Measurements from ENCODE around the gene F2.

F2 gene

GRCh38 chr11:46695345-46696211 is 23.4 kb upstream of the F2 start:
- H3K27ac ChIP-seq (ENCODE audit: low read depth, low read length), result no peak overlapping the region
- no peaks in the 10 kb centered on the region for H3K9me3 ChIP-seq (ENCODE audit: control insufficient read depth, insufficient read depth, low read length)
- H3F3A ChIP-seq (ENCODE audit: control insufficient read depth, insufficient read depth), result no peaks in the 10 kb centered on the region
- peaks cover 25% of the 10 kb centered on the region for H3K79me2 ChIP-seq (ENCODE audit: control insufficient read depth, low read length)
- H3K4me2 ChIP-seq (ENCODE audit: low read length), result no peak overlapping the region
- H3K4me3 ChIP-seq (ENCODE audit: low read length), result no peak overlapping the region
- no peaks in the 10 kb centered on the region for H3K9me2 ChIP-seq (replicated peaks; ENCODE audit: control insufficient read depth, low read length)
- no peaks in the 10 kb centered on the region for H3K27me3 ChIP-seq (ENCODE audit: control insufficient read depth, low read length)
- TF ChIP-seq EZH2phosphoT487 (IDR thresholded peaks at IDR 0.05; ENCODE audit: borderline replicate concordance, low read length), result no peak
- no peaks in the 10 kb centered on the region; the same call in 1 of the 2 replicates for H4K20me1 ChIP-seq (ENCODE audit: control insufficient read depth, insufficient read depth, low read depth, low read length)
- H3K4me1 ChIP-seq (ENCODE audit: control insufficient read depth, low read length), result peaks cover 13% of the 10 kb centered on the region
- peaks cover 23% of the 10 kb centered on the region for H3K36me3 ChIP-seq (ENCODE audit: control insufficient read depth, low read length)

- peaks cover 23% of the 10 kb centered on the region for H3K36me3 ChIP-seq (ENCODE audit: control insufficient read depth, low read length)
- H3K9me3 ChIP-seq (ENCODE audit: control insufficient read depth, insufficient read depth, low read length), result no peaks in the 10 kb centered on the region
- no peaks in the 10 kb centered on the region; the same call in 1 of the 2 replicates for H4K20me1 ChIP-seq (ENCODE audit: control insufficient read depth, insufficient read depth, low read depth, low read length)
- no peaks in the 10 kb centered on the region for H3K27me3 ChIP-seq (ENCODE audit: control insufficient read depth, low read length)
- no peaks in the 10 kb centered on the region for H3F3A ChIP-seq (ENCODE audit: control insufficient read depth, insufficient read depth)
- TF ChIP-seq CTCF (IDR thresholded peaks at IDR 0.05; ENCODE audit: low read depth, low read length, poor library complexity, severe bottlenecking), result no peak
- TF ChIP-seq EZH2phosphoT487 (IDR thresholded peaks at IDR 0.05; ENCODE audit: borderline replicate concordance, low read length), result no peak
- peaks cover 13% of the 10 kb centered on the region for H3K4me1 ChIP-seq (ENCODE audit: control insufficient read depth, low read length)
- H3K4me2 ChIP-seq (ENCODE audit: low read length), result no peak overlapping the region
- peaks cover 31% of the 10 kb centered on the region for H3K79me2 ChIP-seq (ENCODE audit: control insufficient read depth, low read length)
- H3K27ac ChIP-seq (ENCODE audit: low read depth, low read length), result no peak overlapping the region
- H3K4me3 ChIP-seq (ENCODE audit: low read length), result no peak overlapping the region
- H3K9me2 ChIP-seq (replicated peaks; ENCODE audit: control insufficient read depth, low read length), result no peaks in the 10 kb centered on the region
Observed at GRCh38 chr11:46696212-46696558, 22.8 kb upstream of the F2 start.

- H3K27me3 ChIP-seq (ENCODE audit: control insufficient read depth, low read length), result no peaks in the 10 kb centered on the region
- H3K36me3 ChIP-seq (ENCODE audit: control insufficient read depth, low read length), result peaks cover 24% of the 10 kb centered on the region
- peaks cover 20% of the 10 kb centered on the region for H3K4me1 ChIP-seq (ENCODE audit: control insufficient read depth, low read length)
- no peaks in the 10 kb centered on the region for H3K9me2 ChIP-seq (replicated peaks; ENCODE audit: control insufficient read depth, low read length)
- no peak overlapping the region for H3K27ac ChIP-seq (ENCODE audit: low read depth, low read length)
- no peaks in the 10 kb centered on the region for H3F3A ChIP-seq (ENCODE audit: control insufficient read depth, insufficient read depth)
- H4K20me1 ChIP-seq (ENCODE audit: control insufficient read depth, insufficient read depth, low read depth, low read length), result no peaks in the 10 kb centered on the region; the same call in 1 of the 2 replicates
- H3K4me3 ChIP-seq (ENCODE audit: low read length), result no peak overlapping the region
- no peaks in the 10 kb centered on the region for H3K9me3 ChIP-seq (ENCODE audit: control insufficient read depth, insufficient read depth, low read length)
- H3K4me2 ChIP-seq (ENCODE audit: low read length), result no peak overlapping the region
- peaks cover 42% of the 10 kb centered on the region for H3K79me2 ChIP-seq (ENCODE audit: control insufficient read depth, low read length)
- TF ChIP-seq CTCF (IDR thresholded peaks at IDR 0.05; ENCODE audit: low read depth, low read length, poor library complexity, severe bottlenecking), result no peak
- no peak for TF ChIP-seq EZH2phosphoT487 (IDR thresholded peaks at IDR 0.05; ENCODE audit: borderline replicate concordance, low read length)
Observed at GRCh38 chr11:46697303-46697702, 21.7 kb upstream of the F2 start.

- no peak for TF ChIP-seq EZH2phosphoT487 (IDR thresholded peaks at IDR 0.05; ENCODE audit: borderline replicate concordance, low read length)
- no peak for TF ChIP-seq CTCF (IDR thresholded peaks at IDR 0.05; ENCODE audit: low read depth, low read length, poor library complexity, severe bottlenecking)
- no peaks in the 10 kb centered on the region for H3K9me2 ChIP-seq (replicated peaks; ENCODE audit: control insufficient read depth, low read length)
- H3K79me2 ChIP-seq (ENCODE audit: control insufficient read depth, low read length), result peaks cover 46% of the 10 kb centered on the region
- H3K4me1 ChIP-seq (ENCODE audit: control insufficient read depth, low read length), result peaks cover 25% of the 10 kb centered on the region
- H3K4me3 ChIP-seq (ENCODE audit: low read length), result no peak overlapping the region
- H3F3A ChIP-seq (ENCODE audit: control insufficient read depth, insufficient read depth), result no peaks in the 10 kb centered on the region
- peaks cover 28% of the 10 kb centered on the region for H3K36me3 ChIP-seq (ENCODE audit: control insufficient read depth, low read length)
- H4K20me1 ChIP-seq (ENCODE audit: control insufficient read depth, insufficient read depth, low read depth, low read length), result no peaks in the 10 kb centered on the region; the same call in 1 of the 2 replicates
- H3K27me3 ChIP-seq (ENCODE audit: control insufficient read depth, low read length), result no peaks in the 10 kb centered on the region
- H3K4me2 ChIP-seq (ENCODE audit: low read length), result no peak overlapping the region
- no peak overlapping the region for H3K27ac ChIP-seq (ENCODE audit: low read depth, low read length)
- H3K9me3 ChIP-seq (ENCODE audit: control insufficient read depth, insufficient read depth, low read length), result no peaks in the 10 kb centered on the region
Observed at GRCh38 chr11:46697723-46698122, 21.3 kb upstream of the F2 start.
